Measurements from ENCODE around the gene TMEM198.

DNA sequence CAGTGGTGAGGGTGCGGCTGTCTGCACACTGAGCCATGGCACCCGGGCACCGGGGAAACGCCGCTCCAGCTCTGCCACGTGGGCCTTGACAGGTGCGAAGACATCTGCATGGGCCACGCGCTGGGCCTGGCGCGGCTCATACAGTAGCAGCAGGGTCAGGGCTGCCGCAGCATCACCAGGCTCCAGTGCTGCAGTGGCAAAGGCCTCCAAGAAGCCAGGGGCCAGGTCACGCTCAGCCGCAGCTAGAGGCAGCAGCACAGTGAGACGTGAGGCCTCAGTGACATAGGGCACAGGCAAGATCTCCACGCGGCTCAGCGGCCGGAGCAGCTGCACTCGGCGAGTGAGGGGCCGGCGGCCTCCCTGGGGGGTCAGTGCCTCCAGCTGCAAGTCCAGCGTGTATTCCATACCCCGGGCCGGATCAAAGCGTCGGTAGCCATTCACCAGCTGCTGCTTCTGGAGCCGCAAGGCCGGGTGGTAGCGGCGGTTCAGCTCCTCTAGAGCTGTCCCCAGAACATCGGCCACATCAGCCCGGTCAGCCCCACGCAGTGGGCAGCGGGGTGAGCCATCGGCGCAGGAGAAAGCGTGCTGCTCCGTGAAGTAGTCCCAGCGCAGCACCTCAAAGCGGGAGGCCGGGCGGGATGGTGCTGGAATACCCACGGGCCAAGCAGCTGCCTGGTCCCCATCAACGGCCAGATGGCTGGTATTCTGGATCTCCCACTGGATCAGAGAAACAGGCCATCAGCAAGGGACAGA, 3.7 kb upstream of the TMEM198 start:
- TF ChIP-seq, protein P1, sequence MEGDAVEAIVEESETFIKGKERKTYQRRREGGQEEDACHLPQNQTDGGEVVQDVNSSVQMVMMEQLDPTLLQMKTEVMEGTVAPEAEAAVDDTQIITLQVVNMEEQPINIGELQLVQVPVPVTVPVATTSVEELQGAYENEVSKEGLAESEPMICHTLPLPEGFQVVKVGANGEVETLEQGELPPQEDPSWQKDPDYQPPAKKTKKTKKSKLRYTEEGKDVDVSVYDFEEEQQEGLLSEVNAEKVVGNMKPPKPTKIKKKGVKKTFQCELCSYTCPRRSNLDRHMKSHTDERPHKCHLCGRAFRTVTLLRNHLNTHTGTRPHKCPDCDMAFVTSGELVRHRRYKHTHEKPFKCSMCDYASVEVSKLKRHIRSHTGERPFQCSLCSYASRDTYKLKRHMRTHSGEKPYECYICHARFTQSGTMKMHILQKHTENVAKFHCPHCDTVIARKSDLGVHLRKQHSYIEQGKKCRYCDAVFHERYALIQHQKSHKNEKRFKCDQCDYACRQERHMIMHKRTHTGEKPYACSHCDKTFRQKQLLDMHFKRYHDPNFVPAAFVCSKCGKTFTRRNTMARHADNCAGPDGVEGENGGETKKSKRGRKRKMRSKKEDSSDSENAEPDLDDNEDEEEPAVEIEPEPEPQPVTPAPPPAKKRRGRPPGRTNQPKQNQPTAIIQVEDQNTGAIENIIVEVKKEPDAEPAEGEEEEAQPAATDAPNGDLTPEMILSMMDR (conservative IDR thresholded peaks at IDR 0.05 in 1 of 2, IDR thresholded peaks at IDR 0.05 in 1 of 2; ENCODE audit: extremely low read depth in 1 of 2, insufficient read depth in 1 of 2, low read depth in 1 of 2, low read length in 2 of 2), result no peak
- no peak for TF ChIP-seq EZH2 (IDR thresholded peaks at IDR 0.05; ENCODE audit: borderline replicate concordance, low read length)
